Esophagus mucosa (tissue), 1 donor: ENCODE measurements around the gene OR52I2. TPM values are rescaled to one million over a fixed set of nuclear protein-coding genes. Genes with fewer than 3 reads are reported as not detected.

ENCODE experiments used
- ATAC-seq: fragments of 200-7000 bp; cut with Tn5 transposase; one replicate; pipeline ENCODE4 v1.9.1; 2020
- total RNA-seq: library from RNA; stranded (reverse); gene quantifications from one replicate; pipeline ENCODE4 v1.2.4, GENCODE V29; 2023
- donor health status: DM: yes; HTN: yes; CAD: no.

OR52I2 gene
- not detected for total RNA-seq

DNA sequence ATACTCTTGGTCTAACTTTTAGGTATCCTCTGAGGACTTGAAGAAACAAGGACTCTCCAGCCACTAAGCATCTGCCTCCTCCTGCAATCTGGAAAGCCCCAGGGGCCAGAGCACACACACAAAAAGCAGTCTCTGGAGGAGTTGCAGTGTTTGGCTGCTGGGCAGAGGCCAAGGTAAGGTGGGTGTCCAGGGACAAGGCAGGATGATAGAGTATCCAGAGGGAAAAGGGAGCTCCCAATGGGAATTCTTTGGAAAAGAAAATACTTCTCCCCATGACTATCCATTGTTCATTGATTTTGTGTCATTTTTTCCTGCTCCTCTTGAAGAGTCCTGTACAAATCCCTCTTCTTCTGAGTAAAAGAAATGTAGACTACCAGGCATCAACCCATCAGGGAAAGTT is at the start of gene OR52I2:
TSS of gene OR52I2 (plus strand) at position 301 of the 400 bp plus-strand sequence.
- no peak for ATAC-seq

DNA sequence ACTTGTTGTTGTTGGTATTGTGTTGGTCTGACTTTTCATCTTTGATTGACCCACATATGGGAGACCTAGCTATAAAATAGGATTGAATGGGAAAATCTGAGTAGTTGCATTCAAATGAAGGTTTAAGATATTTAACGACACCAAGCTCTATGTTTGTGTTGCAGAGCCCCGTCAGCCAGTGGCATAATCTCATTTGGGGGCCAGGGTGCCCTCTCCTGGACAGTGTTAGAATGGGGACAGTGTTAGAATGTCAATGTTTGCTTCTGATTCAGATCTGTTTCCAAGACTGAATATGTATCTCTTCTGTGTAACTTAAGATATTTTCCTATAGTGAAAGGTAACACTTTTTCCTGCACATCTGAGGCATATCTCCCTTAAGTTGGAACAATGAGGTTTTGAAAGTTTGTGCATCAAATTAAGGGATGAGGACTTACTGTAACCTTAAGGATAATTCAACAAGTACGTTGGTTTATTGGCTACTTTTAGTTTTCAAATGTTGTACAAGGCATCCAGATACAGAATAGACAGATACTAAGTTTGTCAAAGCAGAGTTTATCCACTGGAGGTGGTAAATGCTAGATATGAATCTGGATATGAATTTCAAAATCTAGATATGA is 41.8 kb upstream of the OR52I2 start:
- ATAC-seq = peak; percentile 69

DNA sequence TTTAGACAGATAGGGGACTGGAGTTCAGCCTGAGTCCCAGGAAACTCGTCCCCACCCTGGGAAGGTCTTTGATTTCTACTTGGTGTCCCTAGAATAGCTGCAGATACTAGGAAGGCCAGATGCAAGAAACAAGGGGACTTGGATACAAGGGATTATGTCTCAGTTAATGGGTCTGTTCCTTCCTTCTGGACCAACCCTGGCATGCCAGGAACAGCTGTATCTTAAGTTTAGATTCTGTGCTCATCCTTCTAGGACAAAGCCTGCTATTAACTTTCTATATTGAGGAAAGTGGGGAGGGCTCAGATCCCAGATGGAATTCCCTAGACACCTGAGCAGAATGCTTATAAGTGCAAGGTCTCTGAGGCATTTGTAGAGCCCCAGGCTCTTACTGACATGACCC is 40.5 kb upstream of the OR52I2 start:
- ATAC-seq = no peak

DNA sequence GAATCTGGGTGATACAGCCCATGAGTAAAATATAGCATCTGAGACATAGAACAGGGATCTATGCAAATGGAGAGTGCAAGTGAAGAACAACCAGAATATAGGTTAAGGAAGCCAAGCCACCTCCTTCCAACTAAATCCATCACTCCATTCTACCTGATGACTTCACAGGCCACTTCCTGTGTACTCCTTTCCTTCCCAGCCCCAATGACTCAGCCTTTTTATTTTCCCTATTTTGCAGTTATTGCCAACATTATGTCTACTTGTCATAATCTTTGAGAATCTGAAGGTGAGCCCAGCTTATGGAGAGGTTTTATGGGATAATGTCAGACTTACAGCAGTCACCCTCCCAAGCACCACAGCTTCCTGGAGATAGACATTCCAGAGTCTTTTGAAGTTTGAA is 38.0 kb upstream of the OR52I2 start:
- ATAC-seq = peak; percentile 56

DNA sequence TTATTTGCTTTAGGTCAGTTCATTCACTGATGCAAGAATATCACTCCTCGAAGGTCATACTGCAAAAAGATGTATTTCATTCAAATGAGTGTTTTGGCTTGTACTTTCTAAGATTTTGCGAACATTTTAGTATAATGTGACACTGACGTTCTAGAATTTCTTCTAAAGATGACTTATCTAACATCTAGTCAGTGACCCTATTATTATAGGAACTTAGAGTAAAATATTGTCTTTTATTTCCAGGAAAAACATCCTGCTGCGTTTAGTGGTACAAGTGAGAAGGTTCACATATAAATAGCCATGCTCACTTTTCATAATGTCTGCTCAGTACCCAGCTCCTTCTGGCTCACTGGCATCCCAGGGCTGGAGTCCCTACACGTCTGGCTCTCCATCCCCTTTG is 36.7 kb upstream of the OR52I2 start, which contains the start of gene OR52M1:
TSS of gene OR52M1 (plus strand) at position 301 of the 400 bp plus-strand sequence. CDS start at position 301, 0 bp downstream.
- no peak for ATAC-seq

DNA sequence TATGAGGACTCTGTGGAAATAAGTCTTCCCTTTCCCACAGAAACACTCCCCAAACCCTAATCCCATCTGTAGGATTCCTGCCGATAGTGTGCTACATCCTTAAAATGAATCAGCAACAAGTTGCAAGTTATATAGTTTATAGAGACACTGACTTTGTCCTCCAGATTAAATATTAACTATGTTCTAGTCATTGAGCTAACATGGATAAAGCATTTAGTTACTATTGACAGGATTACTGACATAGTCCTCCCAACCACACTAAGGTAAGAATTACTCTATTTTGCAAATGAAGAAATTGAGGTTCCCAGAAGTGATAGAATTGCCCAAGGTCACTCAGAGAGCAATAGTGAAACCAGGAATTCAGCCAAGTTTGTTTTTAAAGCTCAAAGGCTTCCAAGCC is 34.7 kb upstream of the OR52I2 start:
- no peak for ATAC-seq

DNA sequence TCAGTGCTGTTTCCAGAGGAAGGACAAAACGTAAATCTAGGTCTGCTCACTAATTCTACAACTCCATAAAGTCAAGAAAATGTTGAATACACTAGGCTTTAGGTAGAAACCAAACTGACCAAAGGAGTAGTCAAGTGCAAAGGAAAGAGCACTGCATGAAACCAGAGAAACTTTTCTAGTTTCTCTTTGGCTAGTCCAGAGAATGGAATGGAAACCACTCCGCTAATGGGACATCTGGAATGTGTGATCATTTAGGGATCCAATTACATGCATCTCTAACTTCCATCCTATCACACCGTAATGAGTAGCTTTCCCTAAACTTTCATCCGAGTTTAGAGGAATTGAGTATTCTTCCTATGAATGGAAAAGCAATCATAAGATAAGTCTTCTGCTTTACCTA is 34.1 kb upstream of the OR52I2 start:
- ATAC-seq = no peak

DNA sequence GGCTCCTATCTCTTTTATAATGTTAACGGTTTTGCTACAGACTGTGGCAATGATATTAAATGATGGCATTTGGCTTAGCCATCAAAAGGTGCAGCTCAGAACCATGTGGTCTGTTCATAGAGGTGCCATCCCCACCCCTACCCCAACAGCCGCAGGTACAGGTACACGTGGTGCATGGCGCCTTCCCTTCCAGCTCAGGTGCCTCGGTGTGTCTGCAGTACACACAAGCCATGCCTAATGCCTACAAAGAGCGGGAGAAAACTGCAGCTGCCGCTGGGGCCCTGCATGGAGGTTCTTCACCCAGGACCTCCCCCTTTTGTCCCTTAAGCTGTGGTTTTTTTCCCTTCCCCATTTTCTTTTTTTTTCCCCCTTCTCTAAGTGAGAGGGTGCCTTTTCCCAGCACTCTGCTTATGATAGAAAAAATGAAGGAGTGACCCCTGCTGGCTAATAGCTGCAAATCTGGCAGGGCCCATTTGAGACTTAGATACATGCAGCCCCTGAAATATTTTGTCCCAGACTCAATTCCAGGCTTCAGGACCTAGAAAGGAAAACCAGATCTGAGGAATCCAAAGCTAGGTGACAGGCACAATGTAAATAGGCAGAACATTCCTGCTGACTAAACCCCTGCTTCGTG is 30.1 kb upstream of the OR52I2 start:
- no peak for ATAC-seq

DNA sequence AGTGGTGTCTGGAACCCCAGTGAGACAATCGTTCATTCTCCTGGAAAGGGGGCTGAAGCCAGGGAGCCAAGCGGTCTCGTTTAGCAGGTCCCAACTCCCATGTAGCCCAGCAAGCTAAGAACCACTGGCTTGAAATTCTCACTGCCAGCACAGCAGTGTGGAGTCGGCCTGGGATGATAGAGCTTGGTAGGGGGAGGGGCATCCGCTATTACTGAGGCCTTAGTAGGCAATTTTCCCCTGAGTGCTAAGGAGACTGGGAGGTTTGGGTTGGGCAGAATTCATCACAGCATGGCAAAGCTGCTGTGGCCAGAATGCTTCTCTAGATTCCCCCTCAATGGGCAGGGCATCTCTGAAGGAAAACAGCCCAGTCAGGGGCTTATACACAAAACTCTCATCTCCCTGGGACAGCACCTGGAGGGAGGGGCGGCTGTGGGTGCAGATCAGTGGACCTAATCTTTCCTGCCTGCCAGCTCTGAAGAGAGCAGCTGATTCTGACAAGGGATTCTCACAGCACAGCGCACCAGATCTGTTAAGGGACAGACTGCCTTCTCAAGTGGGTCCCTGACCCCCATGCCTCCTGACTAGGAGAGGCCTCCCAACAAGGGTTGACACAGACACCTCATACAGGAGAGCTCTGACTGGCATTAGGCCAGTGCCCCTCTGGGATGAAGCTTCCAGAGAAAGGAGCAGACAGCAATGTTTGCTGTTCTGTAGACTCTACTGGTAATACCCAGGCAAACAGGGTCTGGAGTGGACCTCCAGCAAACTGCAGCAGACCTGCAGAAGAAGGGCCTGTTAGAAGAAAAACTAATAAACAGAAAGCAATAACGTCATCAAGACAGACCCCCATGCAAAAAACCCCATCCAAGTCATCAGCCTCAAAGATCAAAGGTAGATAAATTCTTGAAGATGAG is 21.8 kb upstream of the OR52I2 start:
- ATAC-seq = no peak

DNA sequence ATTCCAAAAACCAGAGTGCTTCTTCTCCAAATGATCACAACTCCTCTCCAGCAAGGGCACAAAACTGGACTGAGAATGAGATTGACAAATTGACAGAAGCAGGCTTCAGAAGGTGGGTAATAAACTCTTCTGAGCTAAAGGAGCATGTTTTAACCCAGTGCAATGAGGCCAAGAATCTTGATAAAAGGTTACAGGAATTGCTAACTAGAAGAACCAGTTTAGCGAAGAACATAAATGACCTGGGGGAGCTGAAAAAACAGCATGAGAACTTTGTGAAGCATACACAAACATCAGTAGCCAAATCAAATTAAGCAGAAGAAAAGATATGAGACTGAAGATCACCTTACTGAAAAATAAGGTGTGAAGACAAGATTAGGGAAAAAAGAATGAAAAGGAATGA is 21.1 kb upstream of the OR52I2 start:
- ATAC-seq = no peak

DNA sequence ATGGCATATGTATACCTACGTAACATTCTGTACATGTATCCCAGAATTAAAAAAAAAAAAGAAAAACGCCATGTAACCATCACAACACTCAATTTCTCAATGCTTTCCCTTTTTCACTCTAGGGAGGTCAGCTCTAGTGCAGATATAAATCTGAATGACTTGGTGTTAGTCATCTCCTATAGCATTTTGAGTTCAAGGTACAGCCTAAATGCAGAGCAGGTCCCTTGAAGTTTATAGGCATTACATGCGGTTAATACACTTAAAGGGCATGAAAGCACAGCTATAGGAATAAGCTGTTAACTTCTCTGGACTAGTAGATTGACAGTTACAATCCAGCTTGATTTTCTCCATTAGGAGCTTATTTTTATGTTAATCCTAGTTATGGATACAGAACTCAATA is 16.2 kb upstream of the OR52I2 start:
- no peak for ATAC-seq

DNA sequence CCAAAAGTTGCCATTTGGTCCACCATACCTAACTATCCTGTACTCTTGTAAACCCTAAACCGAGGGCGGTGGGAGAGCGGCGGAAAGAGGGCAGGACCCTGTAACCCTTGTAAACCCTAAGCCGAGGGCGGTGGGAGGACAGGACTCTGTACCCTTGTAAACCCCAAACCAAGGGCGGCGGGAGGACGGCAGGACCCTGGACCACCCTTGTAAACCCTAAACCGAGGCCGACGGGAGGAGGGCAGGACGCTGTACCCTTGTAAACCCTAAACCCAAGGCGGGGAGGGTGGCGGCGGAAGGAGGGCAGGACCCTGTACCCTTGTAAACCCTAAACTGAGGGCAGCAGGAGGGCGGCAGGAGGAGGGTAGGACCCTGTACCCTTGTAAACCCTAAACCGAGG is 12.5 kb upstream of the OR52I2 start:
- no peak for ATAC-seq

DNA sequence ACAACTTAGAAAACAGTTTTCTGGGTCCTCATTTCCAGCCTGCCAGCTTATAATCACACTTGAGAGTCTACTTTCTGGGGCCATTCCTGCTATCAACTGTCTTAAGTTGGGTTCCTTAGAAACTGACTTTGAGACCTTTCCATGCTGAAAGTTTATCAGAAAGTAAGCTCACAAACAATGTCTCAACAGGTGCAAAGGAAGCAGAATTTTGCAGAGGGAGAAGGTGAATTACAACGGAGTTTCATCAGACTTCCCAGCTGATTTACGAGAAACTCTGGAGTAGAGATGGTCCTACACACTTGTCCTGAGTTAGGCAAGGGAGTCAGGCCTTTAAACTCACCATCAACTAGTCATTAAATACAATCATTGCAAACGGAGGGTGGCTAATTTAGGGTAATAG is 4.7 kb upstream of the OR52I2 start:
- ATAC-seq = no peak

DNA sequence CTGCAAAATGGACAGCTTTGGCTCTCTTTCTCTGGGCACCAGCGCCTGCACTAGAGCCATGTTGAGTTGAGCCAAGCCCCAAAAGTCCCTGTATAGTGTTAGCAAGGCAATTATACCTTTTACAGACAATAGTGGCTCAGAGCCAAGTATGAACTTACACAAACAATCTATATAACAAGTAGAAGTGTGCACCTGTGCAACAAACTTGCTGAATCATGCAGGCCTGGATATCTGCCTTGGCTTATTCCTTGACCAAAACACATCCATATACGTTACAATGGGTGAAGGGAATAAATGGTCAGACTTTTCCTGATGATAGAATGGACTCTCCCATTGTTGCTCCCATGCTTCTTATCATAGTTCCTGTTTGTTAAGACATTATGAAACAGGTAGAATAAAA is 3.8 kb upstream of the OR52I2 start:
- ATAC-seq = no peak

DNA sequence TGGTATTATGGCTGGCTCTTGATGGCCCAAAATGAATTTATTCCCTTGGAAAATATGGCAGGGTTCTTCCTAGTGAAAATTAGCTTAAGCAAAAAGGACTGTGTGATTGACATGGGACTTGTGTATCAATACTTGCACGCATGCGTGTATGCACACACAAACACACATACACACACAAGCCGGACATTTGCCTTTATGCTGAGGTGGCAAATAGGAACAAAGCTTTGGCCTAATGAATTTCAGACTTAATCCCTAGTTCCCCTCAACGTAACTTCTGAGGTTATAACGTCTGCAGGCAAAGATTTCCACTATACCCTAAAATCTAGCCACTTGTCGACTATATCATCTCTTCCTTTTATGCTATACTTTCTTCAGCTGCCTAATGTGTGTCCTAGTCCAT is 2.9 kb upstream of the OR52I2 start:
- ATAC-seq = no peak

DNA sequence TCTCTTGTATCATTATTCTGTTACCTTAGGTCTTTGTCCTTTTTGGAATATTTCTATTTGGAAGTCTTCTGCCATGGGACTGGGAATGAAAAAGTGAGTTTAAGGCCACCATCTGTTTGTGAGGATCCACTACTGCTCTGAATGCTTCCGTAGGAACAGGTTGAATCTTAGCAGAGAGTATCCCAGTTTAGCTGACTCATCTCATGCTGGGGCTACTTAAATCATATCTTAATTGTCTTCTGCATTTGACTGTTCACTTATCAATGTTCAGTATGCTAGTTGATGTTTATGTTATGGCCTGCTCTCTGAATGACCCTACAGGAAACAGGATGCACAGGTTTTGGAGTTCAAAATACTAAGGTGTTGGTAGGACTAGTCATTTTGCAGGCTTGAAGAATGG is 1.4 kb upstream of the OR52I2 start:
- no peak for ATAC-seq

DNA sequence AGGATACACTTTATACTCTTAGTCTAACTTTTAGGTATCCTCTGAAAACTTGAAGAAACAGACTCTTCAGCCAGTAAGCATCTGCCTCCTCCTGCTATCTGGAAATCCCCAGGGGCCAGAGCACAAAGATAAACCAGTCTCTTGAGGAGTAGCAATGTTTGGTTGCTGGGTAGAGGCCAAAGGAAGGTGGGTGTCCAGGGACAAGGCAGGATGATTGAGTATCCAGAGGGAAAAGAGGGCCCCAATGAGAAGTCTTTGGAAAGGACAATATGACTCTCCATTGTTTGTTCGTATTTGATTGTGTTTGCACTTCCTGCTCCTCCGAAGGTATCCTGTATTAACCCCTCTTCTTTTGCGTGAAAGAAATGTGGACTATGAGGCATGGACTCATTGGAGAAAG is 7.5 kb downstream of the OR52I2 start:
- no peak for ATAC-seq

DNA sequence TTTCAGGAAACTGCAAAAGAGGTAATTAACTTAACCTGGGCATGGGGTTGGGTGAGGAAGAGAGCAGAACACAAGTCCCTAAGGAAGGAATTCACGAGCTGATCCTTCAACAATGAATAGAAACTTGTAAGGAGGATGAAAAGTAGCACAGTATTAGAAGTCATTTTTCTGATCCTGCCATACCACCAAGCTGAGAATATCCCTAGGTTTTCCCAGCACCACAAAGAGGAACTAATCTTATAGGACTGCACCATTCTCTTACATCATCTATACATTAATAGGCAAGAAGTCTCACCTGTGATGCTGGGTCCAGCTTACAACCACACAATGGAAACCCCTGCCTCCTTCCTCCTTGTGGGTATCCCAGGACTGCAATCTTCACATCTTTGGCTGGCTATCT is 12.2 kb downstream of the OR52I2 start, which contains the start of gene OR52I1:
TSS of gene OR52I1 (plus strand) at position 301 of the 400 bp plus-strand sequence. CDS start at position 301, 0 bp downstream.
- ATAC-seq = no peak

DNA sequence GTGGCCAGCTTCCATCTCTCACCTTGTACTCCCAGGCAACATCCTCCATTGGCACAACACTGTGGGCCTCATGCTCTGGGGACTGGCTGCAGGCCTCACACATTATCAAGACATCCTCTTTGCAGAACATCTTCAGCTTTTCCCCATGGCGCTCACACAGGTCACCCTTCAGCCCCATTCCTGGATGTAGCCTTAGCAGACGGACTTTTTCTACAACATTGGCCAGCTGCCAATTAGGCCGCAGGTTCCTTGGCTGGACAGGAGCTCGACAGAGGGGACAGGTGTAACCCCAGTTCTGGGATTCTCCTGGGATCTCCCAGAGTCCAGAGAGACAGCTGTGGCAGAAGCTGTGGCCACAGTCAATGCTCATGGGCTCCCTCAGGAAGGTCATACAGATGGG is 23.5 kb downstream of the OR52I2 start:
- ATAC-seq = no peak

DNA sequence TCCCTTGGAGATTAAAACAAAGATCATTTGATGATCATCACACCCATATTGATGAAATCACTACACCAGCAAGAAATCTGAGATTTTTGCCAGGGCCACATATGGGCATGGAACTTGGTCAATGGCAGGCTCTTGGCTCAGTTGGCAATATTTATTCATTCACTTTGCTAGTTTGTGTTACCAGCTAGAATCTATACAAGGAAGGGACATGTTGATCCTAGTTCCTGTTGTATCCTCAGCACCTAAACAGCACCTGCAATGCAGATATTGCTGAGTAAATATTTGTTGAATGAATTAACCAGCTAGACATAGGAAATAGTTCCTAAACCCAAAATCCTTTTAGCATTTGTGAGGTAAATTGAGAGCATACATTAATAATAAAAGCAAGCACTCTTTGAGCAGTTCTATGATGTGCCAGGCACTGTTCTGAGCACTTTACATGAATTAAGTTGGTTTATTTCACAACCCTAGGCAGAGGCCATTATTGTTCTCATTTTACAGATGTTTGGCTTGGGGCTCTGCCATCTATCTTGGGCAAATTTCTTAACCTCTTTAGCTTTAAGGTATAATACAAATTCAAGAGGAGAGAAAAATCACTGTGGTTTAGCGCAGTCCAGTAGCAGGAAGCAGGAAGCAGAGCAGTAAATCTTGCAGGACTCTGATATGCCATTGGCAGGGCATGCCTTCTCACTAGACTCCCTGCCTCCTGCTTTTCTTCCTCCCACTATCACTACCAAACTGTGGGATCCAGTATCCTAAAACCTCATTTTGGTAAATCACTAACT is 24.9 kb downstream of the OR52I2 start:
- peak; percentile 11 for ATAC-seq

DNA sequence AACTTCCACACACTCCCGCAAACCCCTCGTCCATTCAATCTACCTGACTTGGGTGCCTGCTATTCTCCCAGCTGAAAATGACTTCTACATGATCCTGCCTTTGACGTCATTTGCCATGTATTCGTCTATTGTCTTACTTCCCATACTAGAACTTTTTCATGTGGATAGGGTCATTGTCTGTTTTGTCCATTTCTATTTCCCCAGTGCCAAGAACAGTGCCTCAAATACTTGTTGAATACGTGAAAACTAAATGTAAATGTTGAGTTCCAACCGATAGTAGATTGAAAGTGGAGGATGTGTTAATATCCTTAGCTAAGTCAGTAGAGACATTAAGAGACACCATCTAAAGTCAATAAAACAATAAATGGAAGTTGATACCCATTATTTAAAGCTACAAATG is 25.6 kb downstream of the OR52I2 start:
- ATAC-seq = no peak

DNA sequence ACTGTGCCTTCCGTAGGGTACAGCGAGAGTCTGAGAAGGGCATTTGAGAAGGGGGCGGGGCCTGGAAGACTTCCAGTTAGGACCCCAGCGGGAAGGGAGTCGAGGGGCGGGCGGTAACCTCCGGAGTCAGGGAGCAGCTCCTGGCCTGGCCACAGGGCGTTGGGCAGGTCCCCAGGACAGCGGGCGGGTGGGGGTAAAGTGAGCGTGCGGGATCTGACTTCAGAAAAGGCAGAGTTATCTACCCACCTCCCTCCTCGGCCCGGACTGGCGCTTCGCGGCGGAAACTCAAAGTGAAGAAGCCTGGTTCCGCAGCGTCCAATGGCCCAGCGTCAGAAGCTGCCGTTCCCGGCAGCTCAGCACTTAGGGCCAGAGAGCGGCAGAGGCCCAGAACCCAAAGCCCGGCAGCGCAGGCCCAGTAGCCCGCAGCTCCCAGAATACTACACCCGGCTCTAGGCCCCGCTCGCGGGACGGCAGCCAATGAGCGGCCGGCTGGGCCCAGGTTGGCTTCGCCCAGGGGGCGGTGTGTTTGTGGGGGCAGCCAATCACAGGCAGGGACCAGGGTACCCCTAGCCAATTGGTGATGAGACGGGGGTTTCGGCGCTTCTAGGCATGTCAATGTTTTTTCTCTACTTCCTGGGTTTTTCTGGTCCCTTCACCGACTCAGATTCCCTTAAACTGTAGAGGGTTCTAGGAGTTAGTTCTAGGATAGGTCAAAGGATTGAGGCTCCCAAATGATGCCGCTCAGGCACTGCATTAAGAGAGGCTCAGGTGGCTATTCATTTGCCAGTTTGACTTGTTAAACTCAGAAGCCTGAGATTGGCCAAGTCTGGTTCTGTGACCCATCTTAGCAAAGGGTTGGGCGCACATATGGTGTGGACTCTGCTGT is 26.5 kb downstream of the OR52I2 start, which contains the start of gene TRIM68:
TSS of gene TRIM68 (minus strand) at position 451 of the 886 bp plus-strand sequence. CDS start 2,727 bp downstream, outside the sequence.
- ATAC-seq = peak; percentile 100
